H7 (cell line): ENCODE measurements around the gene DPEP1. TPM values are rescaled to one million over a fixed set of nuclear protein-coding genes. Genes with fewer than 3 reads are reported as not detected.
"Not testable (repeated sequence)": the region's sequence is repeated elsewhere in the genome, so short reads cannot be mapped to it uniquely, and the experiment has no call there.

ENCODE experiments used
- DNase-seq: peaks from one replicate; pipeline ENCODE4 v3.0.0; 2012
- H3K27me3 ChIP-seq: 2 replicates; pipeline ENCODE4 v1.6.0; 2011; ENCODE audit warnings: mild to moderate bottlenecking, low read length; ENCODE audit not compliant: control insufficient read depth, insufficient read depth
- H3K36me3 ChIP-seq: replicated peaks from 2 replicates; pipeline ENCODE4 v1.5.1; 2011; ENCODE audit warnings: low read length; ENCODE audit not compliant: control insufficient read depth, insufficient read depth
- H3K4me3 ChIP-seq: 2 replicates; pipeline ENCODE4 v1.5.1; 2011; ENCODE audit warnings: low read depth, mild to moderate bottlenecking, control low read depth, low read length, moderate library complexity; ENCODE audit not compliant: insufficient read depth
- total RNA-seq: library from RNA; depleted of rRNA; stranded (reverse); fragments of >200 nt; shearing (Covaris generic); gene quantifications from 2 replicates; pipeline ENCODE4 v1.2.3, GENCODE V29; 2014

The DPEP1 gene
- total RNA-seq, 1 experiment from 2014 or later, result 2.7 TPM

- Histone ChIP-seq H3K4me3 (peak overlapping the region; percentile 97), H3K36me3 (peaks cover 6% of the 10 kb centered on the region), H3K27me3 (no peaks in the 10 kb centered on the region)
- DNase-seq, result peak; percentile 72
Observed at GRCh38 chr16:89656435-89657121, 43.1 kb downstream of the DPEP1 start.

- Histone ChIP-seq H3K4me3 (peak within 1 kb of the TSS; percentile 97), H3K36me3 (peaks cover 6% of the 10 kb centered on the region), H3K27me3 (no peaks in the 10 kb centered on the region)
- peak; percentile 99 for DNase-seq
Observed at GRCh38 chr16:89657442-89658220, 44.2 kb downstream of the DPEP1 start, which contains the start of the genes CHMP1A and SPATA33. Gene CHMP1A, minus strand, starts transcription at chr16:89657708. Its CDS starts 120 bp downstream, at chr16:89657588. Gene SPATA33, plus strand, starts transcription at chr16:89657836. Its CDS starts 76 bp downstream, at chr16:89657912.

- DNase-seq, result peak; percentile 84
- Histone ChIP-seq H3K36me3 (peaks cover 6% of the 10 kb centered on the region), H3K4me3 (peak overlapping the region; percentile 97), H3K27me3 (no peaks in the 10 kb centered on the region)
Observed at GRCh38 chr16:89658221-89658879, 44.9 kb downstream of the DPEP1 start.

- Histone ChIP-seq H3K4me3 (no peak overlapping the region), H3K27me3 (no peaks in the 10 kb centered on the region), H3K36me3 (peaks cover 6% of the 10 kb centered on the region)
- no peak for DNase-seq
Observed at GRCh38 chr16:89660146-89660545, 46.7 kb downstream of the DPEP1 start.

- DNase-seq, result no peak
Observed at GRCh38 chr16:89661215-89661614, 47.8 kb downstream of the DPEP1 start.

GRCh38 chr16:89664238-89664637, 50.8 kb downstream of the DPEP1 start:
- not testable (repeated sequence) for DNase-seq, H3K36me3 ChIP-seq, H3K4me3 ChIP-seq, H3K27me3 ChIP-seq

More at GRCh38 chr16:89661215-89661614, 47.8 kb downstream of the DPEP1 start:
- Histone ChIP-seq H3K36me3 (peaks cover 6% of the 10 kb centered on the region), H3K4me3 (no peak overlapping the region), H3K27me3 (no peaks in the 10 kb centered on the region)

- not testable (repeated sequence) for H3K27me3 ChIP-seq, H3K4me3 ChIP-seq, H3K36me3 ChIP-seq
- DNase-seq, result peak; percentile 54
Observed at GRCh38 chr16:89667000-89667399, 53.6 kb downstream of the DPEP1 start.

- no peak overlapping the region for H3K4me3 ChIP-seq
- no peak for DNase-seq
- no peaks in the 10 kb centered on the region for H3K27me3 ChIP-seq
- H3K36me3 ChIP-seq, result no peaks in the 10 kb centered on the region
Observed at GRCh38 chr16:89667633-89668032, 54.2 kb downstream of the DPEP1 start.

GRCh38 chr16:89668790-89669158, 55.3 kb downstream of the DPEP1 start:
- Histone ChIP-seq H3K36me3 (no peaks in the 10 kb centered on the region), H3K4me3 (no peak overlapping the region), H3K27me3 (no peaks in the 10 kb centered on the region)
- DNase-seq, result no peak

GRCh38 chr16:89669755-89670154, 56.3 kb downstream of the DPEP1 start:
- DNase-seq, result no peak
- no peaks in the 10 kb centered on the region for H3K36me3 ChIP-seq
- no peak overlapping the region for H3K4me3 ChIP-seq
- no peaks in the 10 kb centered on the region for H3K27me3 ChIP-seq

GRCh38 chr16:89670496-89671431, 57.3 kb downstream of the DPEP1 start:
- H3K36me3 ChIP-seq, result no peaks in the 10 kb centered on the region
- no peak overlapping the region for H3K4me3 ChIP-seq
- H3K27me3 ChIP-seq, result no peaks in the 10 kb centered on the region
- DNase-seq, result no peak

- H3K4me3 ChIP-seq, H3K27me3 ChIP-seq, H3K36me3 ChIP-seq, DNase-seq: not testable (repeated sequence)
Observed at GRCh38 chr16:89671565-89671964, 58.1 kb downstream of the DPEP1 start.

GRCh38 chr16:89672177-89672941, 58.9 kb downstream of the DPEP1 start:
- H3K36me3 ChIP-seq, result no peaks in the 10 kb centered on the region
- no peaks in the 10 kb centered on the region for H3K27me3 ChIP-seq
- no peak for DNase-seq
- H3K4me3 ChIP-seq, result no peak overlapping the region
